Measurements from ENCODE around the gene AGXT.

Gene AGXT

DNA sequence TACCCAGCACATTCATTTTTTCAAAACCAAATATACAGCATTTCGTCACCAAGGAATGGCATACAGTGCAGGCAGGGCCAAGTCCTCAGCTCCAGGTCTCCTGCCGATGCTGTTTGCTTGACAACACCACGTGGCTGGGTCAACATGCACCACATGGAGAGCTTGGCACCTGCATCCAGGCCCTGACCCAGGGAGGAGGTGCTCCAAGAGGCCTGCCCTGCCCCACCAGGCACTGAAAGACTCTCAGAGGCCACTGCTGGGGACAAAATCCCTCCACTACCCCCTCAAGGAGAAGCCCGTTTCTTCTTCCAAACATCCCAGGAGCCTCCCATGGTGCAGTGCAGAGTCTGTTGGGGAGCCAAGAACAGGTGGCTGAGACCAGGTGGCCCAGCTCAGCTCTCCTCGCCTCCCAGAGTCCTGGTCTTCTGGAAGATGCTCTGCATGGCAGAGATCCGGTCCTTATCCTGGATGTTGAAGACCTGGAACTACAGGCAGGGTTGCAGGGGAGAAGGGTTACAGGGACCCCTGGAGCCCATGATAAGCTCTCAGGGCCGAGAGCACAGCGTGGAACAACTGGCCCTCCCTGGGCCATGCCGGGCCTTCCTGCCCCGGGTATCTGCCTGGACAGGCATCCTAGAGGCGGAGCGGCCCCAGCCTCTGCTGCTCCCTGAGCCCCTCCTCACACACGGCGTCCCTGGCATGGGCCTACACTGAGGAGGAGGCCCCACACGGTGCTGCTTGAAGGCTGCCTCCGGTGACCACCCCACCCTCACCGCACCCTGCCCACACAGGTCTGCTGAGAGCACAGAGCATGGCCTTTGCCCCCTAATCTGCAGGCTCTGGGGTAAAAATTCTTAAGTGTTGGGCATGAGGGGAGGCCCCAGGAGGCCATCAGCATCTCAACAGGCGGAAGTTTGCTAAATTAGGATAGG, 18.3 kb downstream of the AGXT start:
- no peak for DNase-seq

DNA sequence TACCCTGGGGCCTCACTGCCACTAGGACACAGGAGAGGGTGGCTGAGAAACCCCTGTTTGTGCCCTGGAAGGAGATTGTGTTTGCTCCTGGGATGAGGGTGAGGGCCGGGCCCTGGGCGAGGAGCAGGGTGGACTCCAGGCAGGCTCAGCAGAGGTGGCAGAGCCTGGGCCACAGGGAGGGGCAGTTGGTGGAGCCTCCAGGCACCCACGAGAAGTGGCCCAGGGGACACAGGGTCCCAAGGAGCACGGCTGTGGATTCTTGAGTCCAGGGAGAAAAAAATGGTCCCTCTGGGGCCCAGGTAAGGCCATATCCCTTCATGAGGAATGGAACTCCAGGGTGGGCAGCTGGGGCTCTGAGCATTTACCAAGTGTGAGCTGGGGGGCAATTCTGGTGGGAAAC, 19.0 kb downstream of the AGXT start:
- DNase-seq, result no peak

DNA sequence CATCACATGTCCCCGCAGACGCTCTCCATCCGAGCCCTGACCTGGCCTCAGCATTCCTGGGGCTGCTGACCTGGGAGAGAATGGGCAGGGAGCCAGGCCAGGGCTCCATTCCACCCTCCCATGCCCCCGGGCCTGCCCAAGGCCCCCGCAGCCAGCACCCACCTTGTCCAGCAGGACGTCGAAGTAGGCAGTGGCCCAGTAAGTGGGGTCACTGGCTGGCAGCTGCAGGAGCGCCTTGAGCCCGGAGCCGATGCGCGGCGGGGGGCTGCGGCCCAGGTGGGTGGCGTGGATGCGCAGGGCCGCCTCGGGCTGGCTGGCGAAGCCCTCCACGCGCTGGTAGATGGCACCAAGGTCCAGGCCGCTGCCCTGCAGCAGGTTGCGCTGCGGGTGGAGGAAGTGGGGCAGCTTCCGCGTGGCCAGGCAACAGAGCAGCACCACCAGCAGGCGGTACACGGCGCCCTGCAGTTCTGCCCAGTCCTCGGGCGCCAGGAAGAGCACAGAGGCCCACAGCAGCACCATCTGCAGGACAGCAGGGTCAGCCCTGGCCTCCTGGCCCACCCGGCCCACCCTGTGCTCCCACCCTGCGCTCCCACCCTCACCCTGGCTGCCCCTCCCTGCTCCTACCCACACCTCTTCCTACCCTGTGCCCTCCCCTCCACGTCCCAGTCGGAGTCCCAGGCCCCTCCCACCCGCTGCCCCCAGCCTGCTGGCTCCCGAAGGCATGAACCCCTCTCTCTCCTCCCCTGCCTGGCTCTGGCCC, 19.7 kb downstream of the AGXT start:
- no peak for DNase-seq

- DNase-seq, result no peak
Observed at GRCh38 chr2:240888890-240889573, 20.4 kb downstream of the AGXT start.

- no peak for DNase-seq
Observed at GRCh38 chr2:240889601-240890560, 21.3 kb downstream of the AGXT start.

DNA sequence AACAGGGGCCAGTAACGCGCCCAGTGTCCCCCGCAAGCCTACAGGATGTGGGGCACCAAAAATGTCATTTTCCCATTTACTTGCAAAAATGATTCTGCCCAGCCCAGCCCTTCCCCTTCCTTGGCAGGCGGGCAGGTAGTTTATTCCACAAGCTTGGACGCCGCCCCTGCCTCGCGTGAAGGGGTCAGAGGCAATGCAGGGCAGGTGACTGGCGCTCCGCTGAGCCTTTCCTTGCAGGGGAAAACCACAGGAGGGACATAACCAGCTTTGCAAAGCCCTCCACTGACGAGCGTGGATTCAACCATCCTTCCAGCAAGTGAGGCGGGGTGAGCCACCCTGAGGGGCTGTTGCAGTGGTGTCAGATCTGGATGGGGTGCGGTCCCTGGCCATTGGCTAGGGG, 22.1 kb downstream of the AGXT start:
- DNase-seq, result no peak

GRCh38 chr2:240891492-240892340, 23.1 kb downstream of the AGXT start:
- no peak for DNase-seq

DNA sequence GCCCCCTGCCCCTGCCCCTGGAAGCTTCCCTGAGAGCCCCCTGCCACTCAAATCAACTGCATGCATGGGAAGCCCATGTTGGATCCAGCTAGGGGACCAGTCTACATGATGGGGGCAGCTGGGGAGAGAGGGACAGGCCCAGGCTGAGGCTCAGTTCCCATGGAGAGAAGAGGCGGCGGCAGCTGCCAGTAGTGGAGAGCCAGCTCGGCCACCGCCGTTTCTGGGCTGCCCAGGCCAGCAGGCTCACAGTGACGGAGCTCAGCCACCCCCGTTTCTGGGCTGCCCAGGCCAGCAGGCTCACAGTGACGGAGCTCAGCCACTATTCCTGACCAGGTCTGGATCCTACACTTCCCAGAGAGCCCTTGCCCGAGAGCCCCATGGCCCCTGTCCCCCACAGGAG, 23.7 kb downstream of the AGXT start:
- DNase-seq, result no peak

GRCh38 chr2:240892925-240893324, 24.3 kb downstream of the AGXT start:
- no peak for DNase-seq

- DNase-seq, result no peak
Observed at GRCh38 chr2:240893363-240893844, 24.8 kb downstream of the AGXT start.

DNA sequence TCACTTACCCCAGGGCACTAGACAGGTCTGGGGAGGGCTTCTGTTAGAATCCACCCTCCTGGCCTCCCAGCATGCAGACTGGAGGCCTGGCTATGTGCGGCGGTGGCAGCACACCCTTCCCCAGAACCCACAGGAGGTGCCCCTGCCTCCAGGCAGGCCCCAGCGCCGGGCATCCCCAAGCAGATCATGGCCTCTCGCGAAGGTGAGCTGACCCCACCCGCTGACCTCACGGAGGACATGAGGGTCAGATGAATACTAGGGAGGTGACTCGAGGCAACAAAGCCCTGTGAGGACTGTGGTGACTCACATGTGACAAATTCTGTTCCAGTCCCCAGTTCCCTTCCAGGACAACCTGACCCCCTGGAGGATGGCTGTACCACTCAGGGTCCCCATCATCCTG, 25.4 kb downstream of the AGXT start:
- no peak for DNase-seq

DNA sequence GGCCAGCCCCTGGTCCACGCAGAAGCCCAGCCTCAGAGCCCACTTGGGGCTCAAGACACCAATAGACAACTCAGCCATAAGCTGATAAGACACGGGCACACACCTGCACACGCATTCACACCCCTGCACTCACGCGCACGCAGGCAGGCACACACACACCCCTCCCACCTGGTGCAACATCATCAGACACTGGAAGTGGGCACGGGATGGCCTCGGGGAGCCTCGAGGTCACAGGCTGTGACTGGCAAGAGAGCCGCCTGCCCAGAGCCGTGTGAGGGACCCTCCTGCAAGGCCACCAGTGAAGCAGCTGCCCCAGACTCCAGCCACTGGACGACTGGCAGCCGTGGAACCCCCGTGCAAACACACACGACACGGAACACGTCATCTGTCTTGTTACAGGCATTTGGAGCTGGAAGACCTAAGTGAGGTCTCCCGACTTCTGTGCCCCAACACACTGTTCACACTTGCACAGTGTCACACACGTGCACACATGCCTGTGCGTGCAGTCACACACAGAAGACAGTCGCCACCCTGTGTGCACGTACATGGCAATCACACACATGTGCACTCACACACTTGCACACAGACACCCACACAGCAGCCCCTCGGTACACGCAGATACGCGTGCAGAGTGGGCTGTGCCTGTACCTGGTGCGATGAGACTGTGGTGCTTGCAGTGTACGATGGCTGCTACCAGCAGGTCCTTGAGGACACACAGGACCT, 26.4 kb downstream of the AGXT start:
- DNase-seq, result no peak

DNA sequence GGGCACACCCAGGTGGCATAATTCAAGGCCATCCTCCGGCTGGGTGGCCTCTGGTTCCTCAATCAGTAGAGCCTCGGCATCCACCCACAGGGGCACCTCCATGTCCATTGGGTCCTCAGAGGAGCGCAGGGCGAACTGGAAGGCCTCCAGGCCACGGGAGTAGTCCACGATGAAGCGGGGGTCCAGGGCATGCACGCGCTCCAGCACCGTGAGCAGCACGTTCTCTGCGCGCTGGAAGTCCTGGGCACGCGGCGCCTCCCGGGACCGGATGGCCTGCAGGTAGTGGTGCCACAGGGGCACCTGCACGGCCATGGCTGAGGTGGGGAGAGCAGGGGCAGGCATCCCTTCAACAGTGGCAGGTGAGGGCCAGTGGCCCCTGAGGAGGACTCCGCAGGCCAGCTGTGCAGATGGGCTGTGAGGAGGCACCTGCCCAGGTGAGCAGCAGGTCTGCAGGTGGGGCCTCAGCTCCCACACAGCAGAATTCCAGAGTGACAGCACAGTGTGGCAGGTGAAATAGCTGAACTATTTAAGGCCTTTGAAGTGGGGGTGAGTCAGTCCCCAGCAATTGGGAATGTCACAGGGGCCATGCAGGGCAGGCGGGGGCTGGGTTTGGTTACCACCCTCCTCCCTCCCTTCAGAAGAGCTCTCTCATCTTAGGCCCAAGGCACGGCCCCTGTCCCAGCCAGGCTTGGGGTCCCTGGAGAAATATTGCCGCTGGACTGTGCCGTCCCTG, 27.2 kb downstream of the AGXT start, which contains the start of gene MAB21L4:
Gene MAB21L4 (minus strand): TSS at position 501 of the 733 bp plus-strand sequence. CDS start 159 bp downstream, at position 342.
- no peak for DNase-seq

DNA sequence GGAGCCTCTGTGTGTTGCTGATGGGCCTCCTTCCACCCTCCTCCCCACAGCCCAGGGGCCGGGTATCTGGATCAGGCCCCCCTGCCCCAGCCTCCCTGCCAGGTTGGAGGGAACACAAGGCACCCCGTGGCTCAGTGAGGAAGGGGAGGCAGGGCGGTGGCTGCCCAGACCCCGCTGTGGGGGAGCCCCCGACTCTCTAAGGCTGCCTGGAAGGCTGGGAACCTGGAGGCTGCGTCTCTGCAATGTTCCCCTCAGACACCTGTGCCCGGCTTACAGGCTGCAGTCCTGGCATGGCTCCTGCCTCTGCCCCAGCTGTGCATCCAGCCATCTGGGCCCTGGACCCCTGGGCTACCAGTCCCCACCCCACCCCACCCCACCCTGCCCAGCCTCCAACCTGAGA, 27.8 kb downstream of the AGXT start:
- DNase-seq, result no peak

GRCh38 chr2:240896871-240897692, 28.5 kb downstream of the AGXT start:
- no peak for DNase-seq

GRCh38 chr2:240898108-240898730, 29.6 kb downstream of the AGXT start:
- no peak for DNase-seq

GRCh38 chr2:240898731-240899467, 30.3 kb downstream of the AGXT start:
- DNase-seq, result no peak

All from CD4-positive, alpha-beta T cell treated with Interleukin-6 for 4 hours (primary cell).